NCI-H1417 (cell line): ENCODE results near the gene GBP5.
"Not testable (repeated sequence)": the region's sequence is repeated elsewhere in the genome, so short reads cannot be mapped to it uniquely, and the experiment has no call there.

Experiments
- DNase-seq, 3 experiments: peaks; one replicate each; lab custom pipeline; 2025; lab: John Stamatoyannopoulos, UW

The GBP5 gene

DNA sequence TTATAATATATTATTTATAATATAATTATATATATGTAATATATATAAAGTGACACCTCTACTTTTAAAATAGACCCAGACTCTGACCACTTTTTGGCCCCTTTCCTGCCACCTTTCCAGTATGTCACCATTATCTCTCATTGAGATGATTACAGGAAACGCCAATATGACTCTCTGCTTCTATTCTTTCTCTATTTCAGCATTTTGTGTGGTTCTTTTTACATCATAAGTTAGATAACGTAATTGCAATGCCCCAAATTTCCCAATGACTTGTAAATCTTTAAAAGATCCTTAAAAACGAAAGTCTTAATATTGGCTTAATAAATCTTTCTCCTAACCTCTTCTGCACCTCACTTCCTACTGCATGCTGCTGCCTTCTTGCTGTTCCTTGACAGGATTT, 8.1 kb upstream of the GBP5 start:
- DNase-seq, result no peak

DNA sequence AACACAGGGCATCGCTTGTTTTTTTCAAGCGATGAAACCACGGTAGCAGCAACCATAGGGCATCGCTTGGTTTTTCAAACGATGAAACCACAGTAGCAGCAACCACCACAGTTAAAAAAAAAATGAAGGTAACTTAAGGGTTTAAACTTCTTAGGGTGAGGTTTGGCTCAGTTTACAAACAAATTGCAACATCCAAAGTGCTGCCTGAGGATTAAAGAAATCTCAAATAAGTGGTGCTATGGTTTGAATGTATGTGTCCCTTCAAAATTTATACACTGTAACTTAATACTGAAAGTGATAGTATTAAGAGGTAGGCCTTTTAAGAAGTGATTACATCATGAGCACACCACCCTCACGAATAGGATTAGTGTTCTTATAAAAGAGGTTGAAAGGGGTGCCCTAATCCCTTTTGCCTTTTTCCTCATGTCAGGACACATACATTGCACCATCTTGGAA, 6.4 kb upstream of the GBP5 start:
- no peak for DNase-seq

DNA sequence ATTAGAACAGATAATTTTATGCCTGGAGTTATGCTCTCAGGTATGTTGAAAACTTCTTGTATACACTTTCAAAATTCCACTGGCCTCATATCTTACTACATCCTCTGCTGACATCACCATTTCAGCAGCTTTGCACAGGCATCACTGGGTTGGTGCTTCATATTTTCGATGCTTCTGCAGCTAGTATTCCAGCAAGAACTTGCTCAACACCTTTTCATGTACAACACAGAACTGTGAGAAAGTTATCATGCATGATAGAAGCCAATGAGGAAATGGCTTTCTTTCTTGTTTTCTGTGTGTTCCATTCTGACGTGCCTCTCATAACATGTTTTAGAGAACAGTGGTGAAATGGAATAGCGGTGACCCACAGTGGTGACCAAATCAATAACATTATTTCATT, 5.1 kb upstream of the GBP5 start:
- no peak for DNase-seq

DNA sequence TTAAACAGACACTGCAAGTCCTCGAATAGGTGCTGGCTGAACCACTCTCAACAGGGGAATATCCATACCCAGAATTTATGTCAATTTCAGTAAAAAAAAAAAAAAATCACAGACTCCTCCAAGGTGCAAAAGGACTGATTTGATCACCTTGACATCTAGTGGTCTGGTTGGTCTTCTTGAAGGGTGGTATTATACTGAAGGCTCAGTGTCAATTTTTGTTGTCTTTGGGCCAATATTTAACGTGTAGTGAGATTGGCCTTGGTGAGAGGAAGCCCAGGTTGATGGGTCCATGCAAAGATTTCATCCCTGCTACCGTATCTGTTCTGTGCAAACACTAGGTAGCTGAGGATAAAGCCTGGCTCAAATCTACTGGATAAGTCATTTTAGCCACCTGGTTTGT, 4.0 kb upstream of the GBP5 start:
- DNase-seq, result peak in 1 of 3 experiments; percentile 16

DNA sequence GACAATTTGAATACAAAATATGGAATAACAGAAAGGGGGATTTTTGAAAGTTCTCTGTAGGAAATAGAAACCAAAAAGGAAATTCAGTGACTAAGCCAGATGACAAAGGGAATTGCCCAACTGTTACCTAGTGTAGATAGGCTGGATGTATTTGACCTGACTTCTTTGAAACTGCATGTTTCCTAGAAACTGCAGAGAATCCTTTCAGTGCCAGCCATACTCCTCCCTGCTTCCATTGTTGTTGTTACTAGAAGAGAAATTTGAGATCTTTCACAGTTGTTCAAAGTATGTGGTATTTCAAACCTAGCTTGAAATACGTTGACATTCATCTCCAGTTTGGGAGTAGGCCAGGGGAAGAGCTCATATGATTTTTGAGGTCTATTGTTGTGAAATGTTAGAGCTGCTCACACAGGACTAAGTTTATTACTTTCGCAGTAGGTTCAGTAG, 1.8 kb upstream of the GBP5 start:
- DNase-seq, result no peak

DNA sequence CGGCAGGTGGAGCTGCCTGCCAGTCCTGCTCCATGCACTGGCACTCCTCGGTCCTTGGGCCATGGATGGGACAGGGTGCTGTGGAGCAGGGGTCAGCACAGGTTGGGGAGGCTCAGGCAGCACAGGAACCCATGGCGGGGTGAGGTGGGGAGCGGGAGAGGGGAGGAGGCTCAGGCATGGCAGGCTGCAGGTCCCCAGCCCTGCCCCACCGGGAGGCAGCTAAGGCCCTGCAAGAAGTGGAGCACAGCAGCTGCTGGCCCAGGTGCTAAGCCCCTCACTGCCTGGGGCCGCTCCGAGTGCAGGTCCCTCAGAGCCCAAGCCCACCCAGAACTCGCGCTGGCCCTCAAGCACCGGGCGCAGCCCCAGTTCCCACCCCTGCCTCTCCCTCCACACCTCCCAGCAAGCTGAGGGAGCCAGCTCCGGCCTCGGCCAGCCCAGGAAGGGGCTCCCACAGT, 691 bp upstream of the GBP5 start:
- no peak for DNase-seq

DNA sequence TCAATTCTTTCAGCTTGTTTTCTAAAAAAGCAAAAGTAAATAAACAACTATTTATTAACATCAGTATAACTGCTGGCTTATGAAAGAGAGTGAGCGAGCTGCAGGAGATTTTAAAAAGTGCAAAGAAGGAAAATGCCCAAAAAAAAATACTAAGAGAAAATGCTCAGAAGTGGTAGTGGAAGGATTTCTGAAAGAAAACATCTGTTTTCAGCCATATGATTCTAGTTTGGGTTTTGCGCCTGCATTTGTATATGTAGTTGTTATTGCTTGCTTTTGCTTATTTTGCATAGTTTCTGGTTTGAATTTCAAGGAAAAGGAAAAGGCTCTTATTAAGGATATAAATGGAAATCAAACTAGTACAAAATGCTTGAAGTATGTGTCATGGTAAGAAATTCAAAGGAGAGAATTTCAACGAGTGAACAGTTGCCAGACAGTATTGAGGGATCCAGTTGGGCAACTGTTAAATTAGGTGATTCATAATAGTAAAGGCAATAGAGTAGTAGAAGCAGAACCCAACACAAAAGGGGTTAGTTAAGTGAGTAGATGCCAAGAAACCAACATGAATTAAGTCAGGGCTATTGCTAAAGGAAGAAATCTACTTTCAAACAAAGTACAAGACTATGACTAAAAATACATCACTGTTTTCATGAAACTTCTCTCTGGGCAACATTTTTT, 1.2 kb downstream of the GBP5 start:
- DNase-seq, result no peak

DNA sequence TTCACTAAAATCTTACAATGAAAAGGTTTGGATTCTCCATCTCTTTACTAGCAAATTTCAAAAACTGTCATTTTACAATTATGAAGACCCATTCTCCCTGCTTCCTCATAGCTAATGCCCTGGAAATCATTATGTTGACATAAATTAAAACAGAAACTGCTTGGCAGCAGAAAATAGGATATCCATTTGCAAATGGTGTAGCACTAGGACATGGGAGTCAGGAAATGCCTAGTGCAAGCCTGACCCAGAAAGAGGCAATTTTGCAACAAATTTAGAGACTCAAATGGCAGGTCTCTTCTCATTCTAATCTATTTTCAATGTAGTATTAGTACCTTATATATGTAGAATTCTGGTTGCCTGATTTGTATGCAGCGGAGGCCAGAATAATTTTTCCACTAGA, 2.2 kb downstream of the GBP5 start:
- no peak for DNase-seq

DNA sequence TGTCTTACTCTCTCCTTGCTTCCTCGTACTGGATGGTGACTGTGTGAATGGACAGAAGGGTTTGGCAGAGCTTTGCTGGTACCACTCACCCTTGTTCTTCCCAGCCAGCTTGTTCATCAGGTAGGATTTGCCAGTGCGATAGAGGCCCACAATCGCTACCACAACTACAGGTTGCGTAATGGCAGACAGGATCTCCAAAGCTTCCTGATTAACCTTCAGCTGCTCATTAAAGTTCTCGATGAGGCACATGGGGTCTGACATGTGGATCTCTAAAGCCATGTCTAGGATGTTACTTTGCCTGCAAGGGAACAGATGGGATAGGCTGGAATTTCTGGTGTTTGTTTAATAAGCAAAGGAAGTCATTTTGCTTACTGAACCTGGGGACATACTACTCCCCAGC, 3.4 kb downstream of the GBP5 start:
- no peak for DNase-seq

GRCh38 chr1:89262643-89263042, 10.0 kb downstream of the GBP5 start:
- peak in 1 of 3 experiments; percentile 20 for DNase-seq

DNA sequence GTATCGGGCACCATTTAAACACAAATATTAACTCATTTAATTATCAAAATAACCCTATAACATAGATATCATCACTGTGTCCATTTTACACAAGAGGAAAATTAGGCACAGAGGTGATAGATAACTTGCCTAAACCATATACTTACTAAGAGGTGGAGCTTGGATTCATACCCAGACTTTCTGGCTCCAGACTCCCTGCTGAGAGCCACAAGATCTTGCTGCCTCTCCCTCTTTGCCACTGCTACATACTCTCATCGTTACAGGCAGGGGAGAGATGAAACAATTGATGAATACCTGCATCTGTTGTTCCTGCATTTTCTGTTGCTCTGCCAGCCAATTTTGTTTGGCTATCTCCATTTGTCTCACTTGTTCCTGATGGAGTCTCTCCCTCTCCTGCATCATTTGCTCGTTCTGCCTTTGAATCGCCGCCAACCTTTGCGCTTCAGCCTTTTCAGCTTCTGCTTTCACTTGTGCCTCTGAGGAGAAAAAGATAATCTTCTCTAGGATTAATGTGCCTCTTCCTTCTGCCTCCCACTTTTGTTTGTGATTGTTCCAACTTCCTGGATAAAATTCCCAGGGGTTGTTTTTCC, 10.6 kb downstream of the GBP5 start:
- DNase-seq, result peak; percentile 21 to 85 (median 59)

GRCh38 chr1:89260566-89261255, 11.9 kb downstream of the GBP5 start:
- no peak for DNase-seq

DNA sequence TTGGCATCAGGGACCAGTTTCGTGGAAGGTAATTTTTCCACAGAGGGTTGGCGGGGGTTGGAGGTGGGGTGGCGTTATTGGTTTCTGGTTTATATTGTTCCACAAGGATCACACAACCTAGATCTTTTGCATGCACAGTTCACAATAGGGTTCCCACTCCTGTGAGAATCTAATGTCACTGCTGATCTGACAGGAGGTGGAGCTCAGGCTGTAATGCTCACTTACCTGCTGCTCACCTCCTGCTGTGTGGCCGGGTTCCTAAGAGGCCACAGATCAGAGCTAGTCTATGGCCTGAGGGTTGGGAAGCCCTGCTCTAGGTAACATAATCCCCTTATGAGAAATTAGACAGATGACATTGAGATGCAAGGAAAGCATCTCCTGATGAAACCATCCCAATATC, 12.6 kb downstream of the GBP5 start:
- DNase-seq, result peak; percentile 37 to 71 (median 67)

DNA sequence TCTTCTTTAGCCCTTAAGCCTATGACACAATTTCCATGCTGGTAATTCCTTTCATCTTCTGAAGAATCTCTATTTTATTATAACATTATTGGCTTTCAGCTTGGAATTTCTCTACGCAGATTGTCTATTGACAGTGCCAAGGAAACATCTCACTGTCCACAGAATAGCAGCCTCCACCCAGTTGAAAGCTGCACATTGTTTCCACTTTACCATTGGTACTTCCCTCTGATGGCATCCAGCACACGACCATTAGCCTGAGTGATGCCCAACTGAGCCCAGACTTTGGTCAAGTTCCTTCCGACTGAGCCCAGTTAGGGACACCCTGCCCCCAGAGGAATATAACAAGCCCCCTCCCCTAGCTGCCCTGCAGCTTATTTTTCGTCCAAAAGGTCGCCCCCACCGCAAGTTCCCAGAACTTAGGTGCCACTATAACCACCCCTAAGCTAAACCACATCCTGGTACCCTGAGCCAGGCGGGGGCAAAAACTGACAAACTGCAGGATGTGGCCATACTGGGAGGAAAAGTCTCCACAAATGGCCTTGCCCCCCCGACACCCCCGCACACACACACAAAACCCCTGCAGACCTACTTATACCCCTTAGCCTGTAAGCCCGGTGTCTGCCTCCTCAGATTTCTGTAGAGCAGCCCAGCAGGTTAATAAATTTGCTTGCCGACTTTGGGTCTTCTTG, 13.2 kb downstream of the GBP5 start:
- DNase-seq, result peak in 1 of 3 experiments; percentile 8

GRCh38 chr1:89257041-89257440, 15.6 kb downstream of the GBP5 start:
- no peak for DNase-seq

DNA sequence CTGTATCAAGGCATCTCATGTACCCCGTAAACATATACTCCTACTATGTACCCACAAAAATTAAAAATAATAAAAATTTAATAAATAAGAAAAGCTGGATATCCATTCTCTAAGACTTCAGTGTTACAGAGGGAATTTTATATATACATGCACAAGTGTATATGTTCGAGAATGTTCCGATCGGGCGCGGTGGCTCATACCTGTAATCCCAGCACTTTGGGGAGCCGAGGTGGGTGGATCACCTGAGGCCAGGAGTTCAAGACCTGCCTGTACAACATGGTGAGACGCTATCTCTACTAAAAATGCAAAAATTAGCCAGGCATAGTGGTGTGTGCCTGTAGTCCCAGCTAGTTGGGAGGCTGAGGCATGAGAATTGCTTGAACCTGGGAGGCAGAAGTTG, 17.1 kb downstream of the GBP5 start:
- DNase-seq, result not testable (repeated sequence)

DNA sequence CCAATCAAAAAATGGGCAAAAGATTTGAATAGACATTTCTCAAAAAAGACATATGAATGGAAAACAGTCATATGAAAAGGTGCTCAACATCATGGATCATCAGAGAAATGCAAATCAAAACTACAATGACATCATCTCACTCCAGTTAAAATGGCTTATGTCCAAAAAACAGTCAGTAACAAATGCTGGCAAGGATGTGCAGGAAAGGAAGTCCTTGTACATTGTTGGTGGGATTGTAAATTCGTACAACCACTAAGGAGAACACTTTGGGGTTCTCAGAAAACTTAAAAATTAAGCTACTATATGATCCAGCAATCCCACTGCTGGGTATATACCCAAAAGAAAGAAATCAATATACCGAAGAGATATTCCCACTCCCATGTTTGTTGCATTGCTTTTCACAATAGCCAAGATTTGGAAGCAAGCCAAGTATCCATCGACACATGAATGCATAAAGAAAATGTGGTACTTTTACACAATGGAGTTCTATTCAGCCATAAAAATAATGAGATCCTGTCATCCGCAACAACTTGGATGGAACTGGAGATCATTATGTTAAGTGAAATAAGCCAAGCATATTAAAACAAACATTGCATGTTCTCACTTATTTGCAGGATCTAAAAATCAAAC, 17.9 kb downstream of the GBP5 start:
- DNase-seq, result peak; percentile 54 to 94 (median 88)

DNA sequence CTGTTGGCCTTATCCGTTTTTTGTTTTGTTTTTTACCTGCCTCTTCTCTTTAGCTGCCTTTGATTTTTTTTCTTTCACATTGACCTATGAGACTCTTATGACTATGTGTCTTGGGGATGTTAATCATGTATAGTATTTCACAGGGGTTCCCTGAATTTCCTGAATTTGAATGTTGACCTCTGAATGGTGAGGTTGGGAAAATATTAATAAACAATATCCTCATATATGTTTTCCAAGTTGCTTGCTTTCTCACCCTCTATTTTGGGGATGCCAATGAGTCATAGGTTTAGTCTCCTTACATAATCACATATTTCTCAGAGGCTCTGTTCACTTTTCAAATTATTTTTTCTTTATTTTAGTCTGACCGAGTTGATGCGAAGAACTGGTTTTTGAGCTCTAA, 29.6 kb downstream of the GBP5 start:
- DNase-seq, result no peak
